Ishikawa (cell line): ENCODE measurements around the gene CTNNA3.

Experiments used
- CEBPB ChIP-seq: IDR thresholded peaks from 2 replicates; pipeline ENCODE4 v1.6.1; 2012
- CREB1 ChIP-seq: IDR thresholded peaks from 2 replicates; pipeline ENCODE4 v1.6.1; 2012; ENCODE audit warnings: low read depth
- EGR1 ChIP-seq: IDR thresholded peaks from 2 replicates; pipeline ENCODE4 v1.6.1; 2012
- EP300 ChIP-seq: IDR thresholded peaks from 2 replicates; pipeline ENCODE4 v1.6.1; 2012; ENCODE audit warnings: borderline replicate concordance
- FOXM1 ChIP-seq: IDR thresholded peaks from 2 replicates; pipeline ENCODE4 v1.6.1; 2012; ENCODE audit warnings: low read depth, borderline replicate concordance
- MAX ChIP-seq: IDR thresholded peaks from 2 replicates; pipeline ENCODE4 v1.6.1; 2012
- NFIC ChIP-seq: IDR thresholded peaks from 2 replicates; pipeline ENCODE4 v1.6.1; 2012
- RAD21 ChIP-seq: IDR thresholded peaks from 2 replicates; pipeline ENCODE4 v1.6.1; 2012; ENCODE audit warnings: low read depth
- REST ChIP-seq: IDR thresholded peaks from 2 replicates; pipeline ENCODE4 v1.6.1; 2012; ENCODE audit warnings: low read depth, mild to moderate bottlenecking
- TAF1 ChIP-seq: IDR thresholded peaks from 2 replicates; pipeline ENCODE4 v1.6.1; 2012; ENCODE audit warnings: low read depth, mild to moderate bottlenecking
- TCF12 ChIP-seq: IDR thresholded peaks from 2 replicates; pipeline ENCODE4 v1.6.1; 2012; ENCODE audit warnings: low read depth
- TEAD4 ChIP-seq: IDR thresholded peaks from 2 replicates; pipeline ENCODE4 v1.6.1; 2012
- USF1 ChIP-seq: IDR thresholded peaks from 2 replicates; pipeline ENCODE4 v1.6.1; 2012
- YY1 ChIP-seq: IDR thresholded peaks from 2 replicates; pipeline ENCODE4 v1.6.1; 2012; ENCODE audit warnings: low read depth
- ZBTB7A ChIP-seq: IDR thresholded peaks from 2 replicates; pipeline ENCODE4 v1.6.1; 2012; ENCODE audit warnings: low read depth

CTNNA3 gene

GRCh38 chr10:67114945-67115344 is 581.0 kb downstream of the CTNNA3 start:
- no peak for TF ChIP-seq CREB1
- TF ChIP-seq CEBPB: no peak
- TF ChIP-seq TEAD4: no peak
- TF ChIP-seq USF1: no peak
- no peak for TF ChIP-seq EP300
- no peak for TF ChIP-seq RAD21
- no peak for TF ChIP-seq TCF12
- TF ChIP-seq TAF1: no peak
- no peak for TF ChIP-seq MAX
- TF ChIP-seq REST: no peak
- no peak for TF ChIP-seq ZBTB7A
- TF ChIP-seq YY1: no peak
- no peak for TF ChIP-seq NFIC
- TF ChIP-seq EGR1: no peak
- TF ChIP-seq FOXM1: no peak

GRCh38 chr10:67112765-67113164 is 583.2 kb downstream of the CTNNA3 start:
- TF ChIP-seq FOXM1 (no peak), MAX (no peak), NFIC (no peak), ZBTB7A (no peak), YY1 (no peak), REST (no peak), RAD21 (no peak), TAF1 (no peak), EGR1 (no peak), USF1 (no peak), TCF12 (no peak), TEAD4 (no peak)

- no peak for TF ChIP-seq REST
- no peak for TF ChIP-seq USF1
- TF ChIP-seq RAD21: no peak
- TF ChIP-seq EP300: peak; percentile 77; the same call in 1 of the 2 replicates
- no peak for TF ChIP-seq ZBTB7A
- TF ChIP-seq YY1: no peak
- peak; percentile 76 for TF ChIP-seq NFIC
- TF ChIP-seq FOXM1: peak; percentile 83
- peak; percentile 55 for TF ChIP-seq TEAD4
- no peak for TF ChIP-seq CEBPB
- peak; percentile 51; the same call in 1 of the 2 replicates for TF ChIP-seq TCF12
- no peak for TF ChIP-seq MAX
- no peak for TF ChIP-seq TAF1
- no peak for TF ChIP-seq CREB1
- no peak for TF ChIP-seq EGR1
Observed at GRCh38 chr10:67110286-67110685, 585.7 kb downstream of the CTNNA3 start.

GRCh38 chr10:67107670-67108069 is 588.3 kb downstream of the CTNNA3 start:
- no peak for TF ChIP-seq CEBPB
- no peak for TF ChIP-seq REST
- TF ChIP-seq TAF1: no peak
- no peak for TF ChIP-seq TEAD4
- no peak for TF ChIP-seq USF1
- TF ChIP-seq FOXM1: no peak
- TF ChIP-seq ZBTB7A: no peak
- TF ChIP-seq YY1: no peak
- no peak for TF ChIP-seq MAX
- no peak for TF ChIP-seq RAD21
- TF ChIP-seq EGR1: no peak
- no peak for TF ChIP-seq TCF12
- no peak for TF ChIP-seq NFIC
- no peak for TF ChIP-seq EP300
